ENCODE measurements around the gene DPYD.

DNA sequence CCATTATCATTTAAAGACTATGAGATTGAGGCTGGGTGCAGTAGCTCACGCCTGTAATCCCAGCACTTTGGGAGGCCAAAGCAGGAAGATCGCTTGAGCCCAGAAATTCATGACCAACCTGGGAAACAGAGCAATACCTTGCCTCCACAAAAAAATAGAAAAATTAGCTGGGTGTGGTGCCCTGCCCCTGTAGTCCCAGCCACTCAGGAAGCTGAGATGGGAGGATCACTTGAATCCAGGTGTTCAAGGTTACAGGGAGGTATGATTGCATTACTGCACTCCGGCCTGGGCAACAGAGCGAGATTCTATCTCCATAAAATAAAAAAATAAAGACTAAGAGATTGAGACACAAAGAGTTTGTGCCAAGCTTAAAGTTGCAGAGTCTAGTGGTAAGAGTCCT, 537.0 kb downstream of the DPYD start:
- TF ChIP-seq, protein P1, sequence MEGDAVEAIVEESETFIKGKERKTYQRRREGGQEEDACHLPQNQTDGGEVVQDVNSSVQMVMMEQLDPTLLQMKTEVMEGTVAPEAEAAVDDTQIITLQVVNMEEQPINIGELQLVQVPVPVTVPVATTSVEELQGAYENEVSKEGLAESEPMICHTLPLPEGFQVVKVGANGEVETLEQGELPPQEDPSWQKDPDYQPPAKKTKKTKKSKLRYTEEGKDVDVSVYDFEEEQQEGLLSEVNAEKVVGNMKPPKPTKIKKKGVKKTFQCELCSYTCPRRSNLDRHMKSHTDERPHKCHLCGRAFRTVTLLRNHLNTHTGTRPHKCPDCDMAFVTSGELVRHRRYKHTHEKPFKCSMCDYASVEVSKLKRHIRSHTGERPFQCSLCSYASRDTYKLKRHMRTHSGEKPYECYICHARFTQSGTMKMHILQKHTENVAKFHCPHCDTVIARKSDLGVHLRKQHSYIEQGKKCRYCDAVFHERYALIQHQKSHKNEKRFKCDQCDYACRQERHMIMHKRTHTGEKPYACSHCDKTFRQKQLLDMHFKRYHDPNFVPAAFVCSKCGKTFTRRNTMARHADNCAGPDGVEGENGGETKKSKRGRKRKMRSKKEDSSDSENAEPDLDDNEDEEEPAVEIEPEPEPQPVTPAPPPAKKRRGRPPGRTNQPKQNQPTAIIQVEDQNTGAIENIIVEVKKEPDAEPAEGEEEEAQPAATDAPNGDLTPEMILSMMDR (conservative IDR thresholded peaks at IDR 0.05; ENCODE audit: low read depth, low read length): no peak
- no peak for TF ChIP-seq EZH2 (IDR thresholded peaks at IDR 0.05; ENCODE audit: low read length, unreplicated experiment)

All from PC-3 (cell line).